HepG2 (cell line): Measurements from ENCODE around the gene SLC17A9. TPM values are rescaled to one million over a fixed set of nuclear protein-coding genes. Genes with fewer than 3 reads are reported as not detected.

Source experiments
- EHMT2 ChIP-seq: fragments of 200-600 bp; sonication (generic); IDR thresholded peaks from 2 replicates; pipeline ENCODE4 v1.7.0; 2017; ENCODE audit warnings: antibody characterized with exemption, low read depth, low read length, borderline replicate concordance
- FLYWCH1 ChIP-seq: sonication (generic); formaldehyde crosslinking; IDR thresholded peaks from 2 replicates; pipeline ENCODE4 v1.8.1; 2023; ENCODE audit warnings: mild to moderate bottlenecking, missing genetic modification reagents
- GFI1 ChIP-seq: sonication (generic); formaldehyde crosslinking; IDR thresholded peaks from 2 replicates; pipeline ENCODE4 v1.5.0; 2020; ENCODE audit warnings: missing genetic modification reagents, mild to moderate bottlenecking, borderline replicate concordance
- HMG20A ChIP-seq: IDR thresholded peaks from 2 replicates; pipeline ENCODE4 v1.6.1; 2016; ENCODE audit warnings: borderline replicate concordance
- HMGA1 ChIP-seq: sonication (generic); formaldehyde crosslinking; conservative IDR thresholded peaks from 2 replicates; pipeline ENCODE4 v1.4.0; 2020; ENCODE audit warnings: missing genetic modification reagents
- MLXIP ChIP-seq: sonication (generic); formaldehyde crosslinking; IDR thresholded peaks from 2 replicates; pipeline ENCODE4 v1.9.0; 2021; ENCODE audit warnings: missing genetic modification reagents, borderline replicate concordance
- NFKBIZ ChIP-seq: IDR thresholded peaks from 2 replicates; pipeline ENCODE4 v1.6.1; 2018; ENCODE audit warnings: missing genetic modification reagents, missing compliant biosample characterization
- PHB2 ChIP-seq: fragments of 450-650 bp; IDR thresholded peaks from 2 replicates; pipeline ENCODE4 v1.6.1; 2018; ENCODE audit not compliant: partially characterized antibody
- PHF21A ChIP-seq: sonication (generic); formaldehyde crosslinking; IDR thresholded peaks from 2 replicates; pipeline ENCODE4 v1.5.0; 2020; ENCODE audit warnings: mild to moderate bottlenecking, missing genetic modification reagents
- PPARG ChIP-seq: conservative IDR thresholded peaks from 2 replicates; pipeline ENCODE4 v1.6.1; 2016; ENCODE audit warnings: missing biosample characterization, missing genetic modification reagents
- RFX3 ChIP-seq: IDR thresholded peaks from 2 replicates; pipeline ENCODE4 v1.6.1; 2016; ENCODE audit warnings: missing biosample characterization, missing genetic modification reagents
- RFXANK ChIP-seq: IDR thresholded peaks from 2 replicates; pipeline ENCODE4 v1.6.1; 2016
- SALL2 ChIP-seq: sonication (generic); formaldehyde crosslinking; IDR thresholded peaks from 2 replicates; pipeline ENCODE4 v1.8.1; 2023; ENCODE audit warnings: mild to moderate bottlenecking, missing genetic modification reagents, inconsistent platforms
- SAP130 ChIP-seq: IDR thresholded peaks from 2 replicates; pipeline ENCODE4 v1.6.1; 2016; ENCODE audit warnings: low read depth
- SP5 ChIP-seq: IDR thresholded peaks from 2 replicates; pipeline ENCODE4 v1.6.1; 2016; ENCODE audit warnings: low read depth, borderline replicate concordance
- SSRP1 ChIP-seq: IDR thresholded peaks from 2 replicates; pipeline ENCODE4 v1.6.1; 2016; ENCODE audit warnings: control low read depth
- TP53 ChIP-seq: sonication (generic); formaldehyde crosslinking; conservative IDR thresholded peaks from 2 replicates; pipeline ENCODE4 v1.4.0; 2020; ENCODE audit warnings: missing genetic modification reagents
- ZBTB8A ChIP-seq: sonication (generic); formaldehyde crosslinking; IDR thresholded peaks from 2 replicates; pipeline ENCODE4 v1.4.0; 2020; ENCODE audit warnings: mild to moderate bottlenecking, low read depth, missing genetic modification reagents, borderline replicate concordance
- ZEB1 ChIP-seq: IDR thresholded peaks from 2 replicates; pipeline ENCODE4 v1.6.1; 2012; ENCODE audit warnings: mild to moderate bottlenecking, low read depth, inconsistent platforms; ENCODE audit not compliant: insufficient replicate concordance
- ZMYM4 ChIP-seq: sonication (generic); formaldehyde crosslinking; IDR thresholded peaks from 2 replicates; pipeline ENCODE4 v1.8.1; 2023; ENCODE audit warnings: mild to moderate bottlenecking, missing genetic modification reagents
- ZNF446 ChIP-seq: sonication (generic); formaldehyde crosslinking; IDR thresholded peaks from 2 replicates; pipeline ENCODE4 v1.5.0; 2020; ENCODE audit warnings: mild to moderate bottlenecking, missing genetic modification reagents
- ZNF460 ChIP-seq: sonication (generic); formaldehyde crosslinking; IDR thresholded peaks from 2 replicates; pipeline ENCODE4 v1.5.1; 2020; ENCODE audit warnings: missing genetic modification reagents, mild to moderate bottlenecking, borderline replicate concordance
- ZNF468 ChIP-seq: sonication (generic); formaldehyde crosslinking; IDR thresholded peaks from 2 replicates; pipeline ENCODE4 v1.8.0; 2022; ENCODE audit warnings: mild to moderate bottlenecking, moderate library complexity, missing genetic modification reagents
- ZNF543 ChIP-seq: sonication (generic); formaldehyde crosslinking; IDR thresholded peaks from 2 replicates; pipeline ENCODE4 v1.4.0; 2020; ENCODE audit warnings: mild to moderate bottlenecking, missing genetic modification reagents
- ZNF652 ChIP-seq: IDR thresholded peaks from 2 replicates; pipeline ENCODE4 v1.6.1; 2016; ENCODE audit warnings: low read depth, borderline replicate concordance
- ZNF672 ChIP-seq: sonication (generic); formaldehyde crosslinking; IDR thresholded peaks from 2 replicates; pipeline ENCODE4 v1.8.1; 2022; ENCODE audit warnings: missing genetic modification reagents
- ZNF776 ChIP-seq: sonication (generic); formaldehyde crosslinking; IDR thresholded peaks from 2 replicates; pipeline ENCODE4 v1.4.0; 2020; ENCODE audit warnings: mild to moderate bottlenecking, missing genetic modification reagents
- ZNF839 ChIP-seq: sonication (generic); formaldehyde crosslinking; IDR thresholded peaks from 2 replicates; pipeline ENCODE4 v1.4.0; 2020; ENCODE audit warnings: missing genetic modification reagents, mild to moderate bottlenecking, borderline replicate concordance
- ZNF841 ChIP-seq: sonication (generic); formaldehyde crosslinking; IDR thresholded peaks from 2 replicates; pipeline ENCODE4 v1.8.1; 2023; ENCODE audit warnings: missing genetic modification reagents, borderline replicate concordance
- ZSCAN30 ChIP-seq: sonication (generic); formaldehyde crosslinking; IDR thresholded peaks from 2 replicates; pipeline ENCODE4 v1.5.0; 2020; ENCODE audit warnings: mild to moderate bottlenecking, missing genetic modification reagents
- polyA plus RNA-seq, 8 experiments: library from polyadenylated mRNA; depleted of rRNA in 3 of 8; stranded (reverse) in 7 of 8; unstranded in 1 of 8; fragments of >200 nt; fragmentation: Illumina TruSeq in 4 of 8; extraction: Trizol in 4 of 8; gene quantifications; 2 replicates each; pipeline versions ENCODE4 v1.2.1 to v1.2.3, GENCODE V29; 2011 to 2016; ENCODE audit warnings: low read depth in 4 of 8, missing spikeins in 1 of 8, mixed read lengths in 1 of 8; ENCODE audit not compliant: insufficient read depth in 1 of 8
- total RNA-seq, 5 experiments: library from RNA; depleted of rRNA; stranded (reverse); fragments of >200 nt; fragmentation: Illumina TruSeq; extraction: Trizol; gene quantifications; 2 replicates each; pipeline ENCODE4 v1.2.3, GENCODE V29; 2016; ENCODE audit warnings: low read depth in 1 of 5

The SLC17A9 gene
- total and polyA plus RNA-seq, 2 of the 13 experiments (the other 11 are each of a cell fraction or from before 2014, with no cell fraction given): 110 to 191 TPM

DNA sequence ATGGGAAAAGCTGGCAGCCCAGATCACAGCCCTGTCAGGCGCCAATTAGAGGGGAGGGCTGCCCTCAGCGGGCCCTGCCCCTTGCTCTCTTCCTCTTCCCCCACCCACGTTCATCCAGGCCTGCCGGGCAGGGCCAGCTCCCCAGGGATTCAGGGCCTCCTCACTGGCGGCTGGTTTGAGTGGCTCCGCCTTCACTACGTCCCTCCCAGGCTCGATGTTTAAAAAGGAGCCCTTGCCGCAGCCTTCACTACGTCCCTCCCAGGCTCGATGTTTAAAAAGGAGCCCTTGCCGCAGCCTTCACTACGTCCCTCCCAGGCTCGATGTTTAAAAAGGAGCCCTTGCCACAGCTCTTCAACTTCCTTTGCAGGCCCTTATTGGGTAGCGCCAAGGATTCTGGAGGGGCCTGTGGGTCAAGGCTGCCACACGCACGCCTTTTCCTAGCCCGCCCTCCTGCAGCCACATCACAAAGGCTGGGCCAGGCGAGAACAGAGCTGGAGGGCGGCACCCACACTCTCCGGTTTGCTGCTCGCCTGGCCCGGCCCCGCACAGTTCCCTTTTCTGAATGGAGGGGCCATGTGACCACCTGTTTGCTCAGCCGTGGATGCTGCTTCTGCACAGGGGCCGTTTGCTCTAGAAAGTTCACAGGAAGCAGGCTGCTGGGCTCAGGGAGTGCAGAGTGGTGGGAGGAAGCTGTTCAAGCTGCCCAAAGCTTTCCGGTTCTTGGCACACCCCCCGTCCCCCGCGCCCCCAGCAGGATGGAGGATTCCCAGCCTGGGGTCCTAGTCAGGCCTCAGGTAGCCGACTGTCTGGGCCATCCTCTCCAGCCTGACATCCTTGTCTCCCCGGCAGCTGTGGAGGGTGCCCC lies 1.6 kb downstream of the SLC17A9 start (continued):
- no peak for TF ChIP-seq PHB2
- TF ChIP-seq MLXIP (CRISPR knock-in tag): peak; percentile 92; the same call in 1 of the 2 replicates
- peak; percentile 61 for TF ChIP-seq GFI1 (CRISPR knock-in tag)
- no peak; the same call in 1 of the 2 replicates for TF ChIP-seq ZNF776 (CRISPR knock-in tag)
- TF ChIP-seq ZNF468 (CRISPR knock-in tag): no peak
- peak; percentile 85 for TF ChIP-seq PHF21A (CRISPR knock-in tag)
- no peak for TF ChIP-seq SSRP1 (CRISPR knock-in tag)
- TF ChIP-seq PPARG (CRISPR knock-in tag): peak; percentile 9; the same call in 1 of the 2 replicates
- TF ChIP-seq SAP130 (CRISPR knock-in tag): peak; percentile 97
- peak; percentile 70; the same call in 1 of the 2 replicates for TF ChIP-seq ZNF543
- no peak for TF ChIP-seq ZNF672 (CRISPR knock-in tag)
- TF ChIP-seq EHMT2: no peak
- TF ChIP-seq ZNF841 (CRISPR knock-in tag): peak; percentile 86; the same call in 1 of the 2 replicates
- peak; percentile 75 for TF ChIP-seq TP53
- no peak for TF ChIP-seq HMGA1 (CRISPR knock-in tag)
- 0 out of 2 replicates have a peak, but pooled peaks have one; percentile 55 for TF ChIP-seq ZNF839 (CRISPR knock-in tag)
- peak; percentile 93 for TF ChIP-seq SP5 (CRISPR knock-in tag)
- no peak for TF ChIP-seq ZEB1
- TF ChIP-seq SALL2 (CRISPR knock-in tag): peak; percentile 75; the same call in 1 of the 2 replicates
- TF ChIP-seq ZNF460: peak; percentile 11; the same call in 1 of the 2 replicates
- no peak; the same call in none of the 2 replicates for TF ChIP-seq ZNF652 (CRISPR knock-in tag)
- TF ChIP-seq ZBTB8A (CRISPR knock-in tag): no peak
- TF ChIP-seq ZMYM4 (CRISPR knock-in tag): peak; percentile 91
- TF ChIP-seq RFX3 (CRISPR knock-in tag): no peak; the same call in 1 of the 2 replicates
- TF ChIP-seq RFXANK: peak; percentile 83; the same call in 1 of the 2 replicates
- no peak for TF ChIP-seq ZNF446 (CRISPR knock-in tag)
- no peak for TF ChIP-seq FLYWCH1
- peak; percentile 45 for TF ChIP-seq HMG20A (CRISPR knock-in tag)
- peak; percentile 89; the same call in 1 of the 2 replicates for TF ChIP-seq NFKBIZ (CRISPR knock-in tag)
- TF ChIP-seq ZSCAN30 (CRISPR knock-in tag): peak; percentile 59; the same call in 1 of the 2 replicates
